ENCODE data around the gene PIK3R3. TPM values are rescaled to one million over a fixed set of nuclear protein-coding genes. Genes with fewer than 3 reads are reported as not detected.

The PIK3R3 gene
- polyA plus RNA-seq, 1 experiment = 1.5 TPM

- H3K36me3 ChIP-seq (ENCODE audit: control insufficient read depth, insufficient read depth, low read length) = no peaks in the 10 kb centered on the region
- no peak overlapping the region for H3K4me3 ChIP-seq (ENCODE audit: low read depth, low read length)
- CTCF ChIA-PET = no interaction called here
- no peak for DNase-seq (ENCODE audit: low read depth)
- TF ChIP-seq CTCF (IDR thresholded peaks at IDR 0.05; ENCODE audit: insufficient read depth, low read depth, low read length) = no peak
- H3K27me3 ChIP-seq (ENCODE audit: control insufficient read depth, insufficient read depth, low read length) = no peaks in the 10 kb centered on the region
- POLR2A ChIA-PET = no interaction called here
These were observed 13.6 kb downstream of the PIK3R3 start for GRCh38 chr1:46118856-46119255.

DNA sequence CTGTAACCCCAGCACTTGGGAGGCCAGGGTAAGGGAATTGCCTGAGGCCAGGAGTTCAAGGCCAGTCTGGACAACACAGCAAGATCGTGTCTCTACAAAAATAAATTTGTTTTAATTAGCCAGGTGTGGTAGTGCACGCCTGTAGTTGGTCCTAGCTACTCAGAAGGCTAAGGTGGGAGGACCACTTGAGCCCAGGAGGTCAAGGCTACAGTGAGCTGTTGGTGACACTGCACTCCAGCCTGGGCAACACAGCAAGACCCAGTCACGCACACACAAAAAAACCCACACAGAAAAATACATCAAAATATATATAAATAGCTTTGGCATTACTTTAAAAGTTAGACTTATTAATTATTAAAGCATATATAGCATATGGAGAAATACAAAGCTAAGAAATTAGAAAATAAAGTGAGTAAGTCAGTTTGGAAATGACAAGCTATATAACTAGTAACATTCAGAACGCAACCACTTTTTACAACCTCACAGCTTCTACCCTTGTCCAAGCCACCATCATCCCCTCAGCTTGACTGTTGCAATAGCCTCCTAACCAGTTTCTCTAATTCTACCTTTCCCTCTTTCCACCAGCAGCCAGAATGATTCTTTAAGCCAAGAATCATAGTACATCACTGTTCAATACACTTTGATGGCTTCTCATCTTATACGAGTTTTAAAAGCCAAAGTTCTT is 14.5 kb downstream of the PIK3R3 start:
- POLR2A ChIA-PET = no interaction called here
- no peaks in the 10 kb centered on the region for H3K27me3 ChIP-seq (ENCODE audit: control insufficient read depth, insufficient read depth, low read length)
- no peaks in the 10 kb centered on the region for H3K36me3 ChIP-seq (ENCODE audit: control insufficient read depth, insufficient read depth, low read length)
- no peak for TF ChIP-seq CTCF (IDR thresholded peaks at IDR 0.05; ENCODE audit: insufficient read depth, low read depth, low read length)
- DNase-seq (ENCODE audit: low read depth) = no peak
- H3K4me3 ChIP-seq (ENCODE audit: low read depth, low read length) = no peak overlapping the region
- CTCF ChIA-PET = no interaction called here

GRCh38 chr1:46114925-46115603 is 17.4 kb downstream of the PIK3R3 start:
- Histone ChIP-seq H3K36me3 (ENCODE audit: control insufficient read depth, insufficient read depth, low read length) (no peaks in the 10 kb centered on the region), H3K4me3 (ENCODE audit: low read depth, low read length) (no peak overlapping the region), H3K27me3 (ENCODE audit: control insufficient read depth, insufficient read depth, low read length) (no peaks in the 10 kb centered on the region)
- TF ChIP-seq CTCF (IDR thresholded peaks at IDR 0.05; ENCODE audit: insufficient read depth, low read depth, low read length) = no peak
- ChIA-PET CTCF (no interaction called here), POLR2A (no interaction called here)
- DNase-seq (ENCODE audit: low read depth) = no peak

DNA sequence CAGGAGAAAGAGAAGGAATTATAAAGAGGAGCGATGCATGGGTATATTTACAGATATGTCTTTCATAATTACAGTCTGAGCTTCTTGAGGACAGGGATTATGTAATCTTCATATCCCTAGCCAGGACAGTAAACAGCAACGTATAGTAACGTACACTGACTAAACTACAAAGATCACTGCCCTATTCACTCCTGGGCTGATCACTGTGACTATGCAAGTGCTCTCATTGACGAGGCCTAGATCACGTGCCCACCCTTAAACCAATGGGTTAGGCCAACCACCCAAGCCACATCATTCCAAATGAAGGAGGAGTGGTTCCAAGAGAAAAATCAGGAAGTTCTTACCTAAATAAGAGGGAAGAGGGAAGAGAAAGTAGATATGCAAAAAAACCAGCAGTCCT is 18.5 kb downstream of the PIK3R3 start:
- Histone ChIP-seq H3K27me3 (ENCODE audit: control insufficient read depth, insufficient read depth, low read length) (no peaks in the 10 kb centered on the region), H3K36me3 (ENCODE audit: control insufficient read depth, insufficient read depth, low read length) (no peaks in the 10 kb centered on the region), H3K4me3 (ENCODE audit: low read depth, low read length) (no peak overlapping the region)
- no peak for TF ChIP-seq CTCF (IDR thresholded peaks at IDR 0.05; ENCODE audit: insufficient read depth, low read depth, low read length)
- POLR2A ChIA-PET = no interaction called here
- DNase-seq (ENCODE audit: low read depth) = no peak
- CTCF ChIA-PET = no interaction called here

DNA sequence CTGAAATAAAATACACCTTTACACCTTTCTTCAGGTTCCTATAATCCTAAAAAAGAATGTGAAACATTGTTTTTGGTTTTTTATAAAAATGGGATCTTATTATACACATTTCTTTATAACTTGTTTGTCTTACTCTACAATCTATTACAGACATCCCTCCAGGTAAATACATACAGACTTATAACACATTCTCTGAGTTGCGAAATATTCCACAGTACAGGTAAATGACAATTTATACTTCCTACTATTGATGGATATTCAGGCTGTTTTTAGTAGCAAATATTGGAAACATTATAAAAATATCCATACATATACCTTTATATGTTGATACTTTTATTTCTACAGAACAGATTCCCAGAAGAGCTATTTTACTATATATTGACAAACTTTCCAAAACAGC is 20.3 kb downstream of the PIK3R3 start:
- DNase-seq (ENCODE audit: low read depth) = no peak
- Histone ChIP-seq H3K27me3 (ENCODE audit: control insufficient read depth, insufficient read depth, low read length) (no peaks in the 10 kb centered on the region), H3K36me3 (ENCODE audit: control insufficient read depth, insufficient read depth, low read length) (no peaks in the 10 kb centered on the region), H3K4me3 (ENCODE audit: low read depth, low read length) (no peak overlapping the region)
- ChIA-PET CTCF (interaction anchor here (1.2 kb wide), 1 partner anchor 13 kb away, joined by 3 read pairs; no protein-coding TSS in a partner anchor), POLR2A (no interaction called here)
- TF ChIP-seq CTCF (IDR thresholded peaks at IDR 0.05; ENCODE audit: insufficient read depth, low read depth, low read length) = no peak
